Ishikawa (cell line): ENCODE data around the gene AUTS2.

Experiments
- CREB1 ChIP-seq: IDR thresholded peaks from 2 replicates; pipeline ENCODE4 v1.6.1; 2012; ENCODE audit warnings: low read depth
- EGR1 ChIP-seq: IDR thresholded peaks from 2 replicates; pipeline ENCODE4 v1.6.1; 2012
- EP300 ChIP-seq: IDR thresholded peaks from 2 replicates; pipeline ENCODE4 v1.6.1; 2012; ENCODE audit warnings: borderline replicate concordance
- MAX ChIP-seq: IDR thresholded peaks from 2 replicates; pipeline ENCODE4 v1.6.1; 2012
- NFIC ChIP-seq: IDR thresholded peaks from 2 replicates; pipeline ENCODE4 v1.6.1; 2012
- RAD21 ChIP-seq: IDR thresholded peaks from 2 replicates; pipeline ENCODE4 v1.6.1; 2012; ENCODE audit warnings: low read depth
- REST ChIP-seq: IDR thresholded peaks from 2 replicates; pipeline ENCODE4 v1.6.1; 2012; ENCODE audit warnings: low read depth, mild to moderate bottlenecking
- TAF1 ChIP-seq: IDR thresholded peaks from 2 replicates; pipeline ENCODE4 v1.6.1; 2012; ENCODE audit warnings: low read depth, mild to moderate bottlenecking
- USF1 ChIP-seq: IDR thresholded peaks from 2 replicates; pipeline ENCODE4 v1.6.1; 2012
- YY1 ChIP-seq: IDR thresholded peaks from 2 replicates; pipeline ENCODE4 v1.6.1; 2012; ENCODE audit warnings: low read depth
- ZBTB7A ChIP-seq: IDR thresholded peaks from 2 replicates; pipeline ENCODE4 v1.6.1; 2012; ENCODE audit warnings: low read depth

GRCh38 chr7:69703099-69703498 lies 104.8 kb downstream of the AUTS2 start:
- TF ChIP-seq YY1 (no peak), REST (no peak), ZBTB7A (no peak), MAX (no peak), EP300 (no peak), NFIC (no peak), EGR1 (no peak), RAD21 (no peak), CREB1 (no peak), TAF1 (no peak), USF1 (no peak)
